Measurements from ENCODE around the gene C3orf20. TPM values are rescaled to one million over a fixed set of nuclear protein-coding genes. Genes with fewer than 3 reads are reported as not detected.

Gene C3orf20
- total and polyA plus RNA-seq, 2 of the 13 experiments (the other 11 are each of a cell fraction or from before 2014, with no cell fraction given), result 0.03 to 0.04 TPM

- no peaks in the 10 kb centered on the region; a peak in 1 of 5 replicates for H3K27me3 ChIP-seq (ENCODE audit: control insufficient read depth in 1 of 2, insufficient read depth in 2 of 2, low read length in 2 of 2)
- H3K4me2 ChIP-seq (ENCODE audit: low read depth, low read length), result no peak overlapping the region
- DNase-seq (ENCODE audit: low spot score) (no peak), ATAC-seq (no peak), FAIRE-seq (no peak)
- POLR2A ChIA-PET, result no interaction called here
- H4K20me1 ChIP-seq (ENCODE audit: insufficient read depth, low read length), result no peaks in the 10 kb centered on the region
- CTCF ChIA-PET (ENCODE audit: low intra/inter-chr PET ratio, low total read pairs), result no interaction called here
- intact Hi-C loops (cut with micrococcal nuclease; ENCODE audit: unreplicated experiment) (no loop called here), in situ Hi-C loops (cut with HindIII; ENCODE audit: extremely low pct_ligation_motif_present, low pct_unique_long_range_greater_than_20kb) (no loop called here)
- no peak overlapping the region for H3K27ac ChIP-seq (ENCODE audit: extremely low read length, insufficient read depth, low read length)
- no peak overlapping the region for H2AFZ ChIP-seq (ENCODE audit: low read length)
- H3K4me3 ChIP-seq (replicated peaks in 1 of 3; ENCODE audit: insufficient read depth in 1 of 3, low read depth in 2 of 3, low read length in 3 of 3), result no peak overlapping the region
- WGBS (ENCODE audit: low lambda C conversion rate), result 58% methylated on average over 5 of the region's 5 CpGs
- no TSS peak for BruUV-seq (replicated peaks)
- H3K36me3 ChIP-seq (replicated peaks in 1 of 2; ENCODE audit: control insufficient read depth in 1 of 2, insufficient read depth in 2 of 2, low read length in 2 of 2), result no peaks in the 10 kb centered on the region
- no peaks in the 10 kb centered on the region for H3K79me2 ChIP-seq (ENCODE audit: insufficient read depth, low read length)
- H3K4me1 ChIP-seq (ENCODE audit: insufficient read depth, low read length), result peaks cover 16% of the 10 kb centered on the region
- H3K9ac ChIP-seq (ENCODE audit: insufficient read depth, low read depth, low read length), result no peak overlapping the region
- TF ChIP-seq USF2 (IDR thresholded peaks at IDR 0.05; ENCODE audit: low read depth, low read length) (no peak), USF2 (CRISPR knock-in tag; IDR thresholded peaks at IDR 0.05; ENCODE audit: borderline replicate concordance) (no peak), PREB (CRISPR knock-in tag; IDR thresholded peaks at IDR 0.05) (no peak), SOX6 (IDR thresholded peaks at IDR 0.05) (no peak), SOX6 (CRISPR knock-in tag; IDR thresholded peaks at IDR 0.05) (no peak), ZNF17 (CRISPR knock-in tag; IDR thresholded peaks at IDR 0.05) (no peak), MXD4 (CRISPR knock-in tag; IDR thresholded peaks at IDR 0.05) (no peak)
- no peaks in the 10 kb centered on the region for H3K9me3 ChIP-seq (ENCODE audit: low read length)
Measured at GRCh38 chr3:14728113-14728512, 53.2 kb downstream of the C3orf20 start.

Data from HepG2 (cell line).